ENCODE data around the gene TPM4. TPM values are rescaled to one million over a fixed set of nuclear protein-coding genes. Genes with fewer than 3 reads are reported as not detected.

The TPM4 gene
- total and polyA plus RNA-seq, 8 donors, result 167 to 609 (median 351) TPM

DNA sequence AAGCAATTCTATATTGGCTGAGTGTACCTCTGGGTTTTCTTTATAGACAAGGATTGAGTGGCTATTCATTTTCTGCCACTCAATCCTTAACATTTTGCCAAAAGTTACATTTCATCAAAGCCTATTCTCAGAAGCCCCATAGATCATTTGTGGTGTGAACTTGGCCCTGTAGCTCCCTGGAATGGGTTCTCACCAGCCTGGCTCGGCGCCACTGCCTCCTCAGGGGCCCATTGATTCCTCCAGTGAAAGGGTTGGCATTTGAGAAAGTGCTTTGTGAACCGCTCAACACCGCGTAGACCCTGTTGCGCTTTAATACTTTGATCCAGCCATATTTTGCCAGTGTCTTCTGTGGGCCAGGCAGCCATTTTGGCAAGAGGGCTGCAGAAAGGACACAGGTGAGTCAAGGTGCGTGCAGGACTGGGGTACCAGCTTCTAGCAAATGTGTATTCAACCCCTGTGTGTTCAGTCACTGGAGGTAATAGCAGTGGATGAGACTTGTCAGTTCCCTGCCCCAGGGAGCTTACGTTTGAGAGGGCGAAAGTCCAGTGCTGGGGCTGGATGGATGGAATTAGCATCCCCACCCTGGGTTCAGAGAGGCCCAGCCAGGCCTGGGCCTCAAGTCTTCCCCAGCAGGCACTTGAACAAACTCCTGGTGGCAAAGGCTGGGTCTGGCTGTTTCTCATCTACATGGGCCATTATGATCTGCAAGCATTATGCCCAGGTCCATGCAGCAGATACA is 39.2 kb downstream of the TPM4 start:
- WGBS, 5 donors, result 81 to 93% (median 86%) methylated on average over 8 to 9 of the region's 9 CpGs
- Histone ChIP-seq H3K4me3 (no peak overlapping the region), H3K4me1 (peaks cover 49 to 81% (median 73%) of the 10 kb centered on the region in 4 donors), H3K27ac (peak overlapping the region in 1 of 5 donors; percentile 4), H3K36me3 (peaks cover 34 to 44% (median 40%) of the 10 kb centered on the region in 4 donors), H3K27me3 (no peaks in the 10 kb centered on the region), H3K9me3 (no peaks in the 10 kb centered on the region)
- intact Hi-C loops (cut with DNase I; ENCODE audit: low total_unique reads), result no loop called here
- DNase-seq, result no peak
- no peak for TF ChIP-seq POLR2A (IDR thresholded peaks at IDR 0.05)
- TF ChIP-seq, protein P1, sequence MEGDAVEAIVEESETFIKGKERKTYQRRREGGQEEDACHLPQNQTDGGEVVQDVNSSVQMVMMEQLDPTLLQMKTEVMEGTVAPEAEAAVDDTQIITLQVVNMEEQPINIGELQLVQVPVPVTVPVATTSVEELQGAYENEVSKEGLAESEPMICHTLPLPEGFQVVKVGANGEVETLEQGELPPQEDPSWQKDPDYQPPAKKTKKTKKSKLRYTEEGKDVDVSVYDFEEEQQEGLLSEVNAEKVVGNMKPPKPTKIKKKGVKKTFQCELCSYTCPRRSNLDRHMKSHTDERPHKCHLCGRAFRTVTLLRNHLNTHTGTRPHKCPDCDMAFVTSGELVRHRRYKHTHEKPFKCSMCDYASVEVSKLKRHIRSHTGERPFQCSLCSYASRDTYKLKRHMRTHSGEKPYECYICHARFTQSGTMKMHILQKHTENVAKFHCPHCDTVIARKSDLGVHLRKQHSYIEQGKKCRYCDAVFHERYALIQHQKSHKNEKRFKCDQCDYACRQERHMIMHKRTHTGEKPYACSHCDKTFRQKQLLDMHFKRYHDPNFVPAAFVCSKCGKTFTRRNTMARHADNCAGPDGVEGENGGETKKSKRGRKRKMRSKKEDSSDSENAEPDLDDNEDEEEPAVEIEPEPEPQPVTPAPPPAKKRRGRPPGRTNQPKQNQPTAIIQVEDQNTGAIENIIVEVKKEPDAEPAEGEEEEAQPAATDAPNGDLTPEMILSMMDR (IDR thresholded peaks at IDR 0.05), result no peak
- no peak for TF ChIP-seq EP300 (IDR thresholded peaks at IDR 0.05)
- TF ChIP-seq POLR2AphosphoS5 (IDR thresholded peaks at IDR 0.05), result no peak

DNA sequence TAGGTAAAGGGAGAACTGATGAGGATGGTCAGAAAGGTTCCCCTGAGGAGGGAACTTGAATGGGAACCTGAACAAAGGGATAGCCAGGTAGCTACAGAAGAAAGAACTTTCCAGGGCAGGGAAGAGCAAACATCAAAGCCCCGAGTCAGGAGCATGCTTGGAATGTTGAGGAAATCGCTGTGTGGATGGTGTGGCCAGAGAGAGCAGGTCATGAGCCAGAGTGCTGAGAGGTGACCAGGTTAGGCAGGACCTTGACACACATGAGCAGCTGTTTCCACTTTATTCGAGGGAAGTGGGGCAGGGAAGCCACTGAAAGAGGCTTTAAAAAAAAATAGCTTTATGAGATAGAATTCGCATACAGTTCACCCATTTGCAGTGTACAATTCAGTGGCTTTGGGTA is 39.8 kb downstream of the TPM4 start:
- DNase-seq, result no peak
- Histone ChIP-seq H3K27me3 (no peaks in the 10 kb centered on the region), H3K9me3 (no peaks in the 10 kb centered on the region), H3K4me3 (no peak overlapping the region), H3K4me1 (peaks cover 44 to 75% (median 67%) of the 10 kb centered on the region in 4 donors), H3K36me3 (peaks cover 40 to 50% (median 46%) of the 10 kb centered on the region in 4 donors), H3K27ac (peak overlapping the region in 1 of 5 donors; percentile 4)
- WGBS, 5 donors, result 46 to 74% (median 60%) methylated on average over 4 of the region's 4 CpGs
- intact Hi-C loops (cut with DNase I; ENCODE audit: low total_unique reads), result no loop called here
- TF ChIP-seq POLR2AphosphoS5 (IDR thresholded peaks at IDR 0.05) (no peak), EP300 (IDR thresholded peaks at IDR 0.05) (no peak), POLR2A (IDR thresholded peaks at IDR 0.05) (no peak)
- TF ChIP-seq, protein P1 (IDR thresholded peaks at IDR 0.05), result no peak

DNA sequence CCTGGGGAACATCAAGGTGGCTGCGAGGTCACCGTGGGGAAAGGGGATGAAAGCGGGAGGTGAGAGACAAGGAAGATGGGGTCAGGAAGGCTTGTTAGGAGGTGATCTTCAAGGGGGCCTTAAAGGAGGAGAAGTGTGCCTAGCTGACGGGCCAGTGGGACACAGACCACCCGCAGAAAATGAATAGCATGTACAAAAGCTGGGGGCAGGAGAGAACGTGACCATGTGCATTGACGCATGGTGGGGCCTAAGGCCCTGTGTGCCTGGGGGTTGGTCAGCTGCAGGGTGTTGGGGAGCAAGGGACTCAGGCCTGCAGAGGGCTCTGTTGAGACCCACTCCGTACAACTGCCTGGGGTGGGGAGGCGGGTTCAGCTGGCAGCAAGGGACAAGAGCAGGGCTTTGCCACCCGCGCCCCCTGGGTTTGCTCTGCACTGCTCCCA is 41.3 kb downstream of the TPM4 start:
- no peak for DNase-seq
- peak overlapping the region in 3 of 5 donors; percentile 34 to 80 (median 67) for H3K27ac ChIP-seq
- intact Hi-C loops (cut with DNase I; ENCODE audit: low total_unique reads), result no loop called here
- TF ChIP-seq, protein P1 (IDR thresholded peaks at IDR 0.05), result no peak
- TF ChIP-seq POLR2AphosphoS5 (IDR thresholded peaks at IDR 0.05), result no peak
- TF ChIP-seq EP300 (IDR thresholded peaks at IDR 0.05), result no peak
- TF ChIP-seq POLR2A (IDR thresholded peaks at IDR 0.05), result no peak
- no peaks in the 10 kb centered on the region for H3K27me3 ChIP-seq
- WGBS, 5 donors, result 78 to 88% (median 85%) methylated on average over 11 of the region's 11 CpGs
- H3K9me3 ChIP-seq, result no peaks in the 10 kb centered on the region
- H3K4me1 ChIP-seq, result peaks cover 38 to 68% (median 60%) of the 10 kb centered on the region in 4 donors
- no peak overlapping the region for H3K4me3 ChIP-seq
- peaks cover 55 to 65% (median 62%) of the 10 kb centered on the region in 4 donors for H3K36me3 ChIP-seq

DNA sequence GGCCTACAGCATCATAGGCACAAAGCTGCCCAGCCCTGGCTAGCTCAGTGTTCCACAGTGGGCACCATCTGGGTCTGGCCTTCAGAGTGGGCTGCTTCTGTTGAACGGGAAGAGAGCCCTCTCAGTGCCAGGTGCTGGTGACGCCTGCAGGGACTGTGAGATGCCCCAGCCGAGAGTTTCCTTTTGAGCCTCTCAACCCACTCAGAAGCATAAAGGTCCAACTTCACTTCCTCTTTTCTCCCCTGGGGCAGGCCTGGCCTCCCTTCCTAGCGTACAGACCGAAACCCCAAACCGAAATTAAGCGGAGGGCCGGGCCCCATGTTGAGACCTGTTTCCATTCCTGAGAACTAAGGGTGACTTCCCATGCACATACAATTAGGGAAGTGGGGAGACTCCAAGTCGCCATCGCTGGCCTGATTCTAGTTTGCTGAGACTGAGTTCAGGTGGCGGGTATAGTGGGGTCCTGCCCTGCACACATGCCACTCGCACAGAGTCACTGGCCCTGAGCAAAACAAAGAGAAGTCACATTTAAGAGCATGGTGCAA is 42.3 kb downstream of the TPM4 start:
- Histone ChIP-seq H3K27me3 (no peaks in the 10 kb centered on the region), H3K9me3 (no peaks in the 10 kb centered on the region), H3K36me3 (peaks cover 62 to 73% (median 71%) of the 10 kb centered on the region in 4 donors), H3K27ac (peak overlapping the region in 4 of 5 donors; percentile 41 to 80 (median 54)), H3K4me3 (peak overlapping the region in 1 of 4 donors; percentile 16), H3K4me1 (peaks cover 28 to 59% (median 51%) of the 10 kb centered on the region in 4 donors)
- intact Hi-C loops (cut with DNase I; ENCODE audit: low total_unique reads), result no loop called here
- peak in 1 of 2 donors; percentile 52 for DNase-seq
- no peak for TF ChIP-seq POLR2A (IDR thresholded peaks at IDR 0.05)
- TF ChIP-seq, protein P1 (IDR thresholded peaks at IDR 0.05), result no peak
- TF ChIP-seq POLR2AphosphoS5 (IDR thresholded peaks at IDR 0.05), result no peak
- no peak for TF ChIP-seq EP300 (IDR thresholded peaks at IDR 0.05)
- 81 to 91% (median 86%) methylated on average over 12 of the region's 12 CpGs for WGBS, 5 donors
